ENCODE data around the gene KCTD17. TPM values are rescaled to one million over a fixed set of nuclear protein-coding genes. Genes with fewer than 3 reads are reported as not detected.

The KCTD17 gene
- total RNA-seq, 1 donor from 2014 or later: 17.5 TPM

GRCh38 chr22:37054600-37055365 lies 3.2 kb downstream of the KCTD17 start:
- no peak for DNase-seq (ENCODE audit: low spot score)
- intact Hi-C loops (cut with DNase I): no loop called here
- ATAC-seq: no peak

- intact Hi-C loops (cut with DNase I): no loop called here
- ATAC-seq (no peak), DNase-seq (ENCODE audit: low spot score) (no peak)
These were observed 4.7 kb downstream of the KCTD17 start for GRCh38 chr22:37056246-37056645.

GRCh38 chr22:37057226-37057625 lies 5.7 kb downstream of the KCTD17 start:
- intact Hi-C loops (cut with DNase I): no loop called here
- DNase-seq (ENCODE audit: low spot score) (no peak), ATAC-seq (no peak)

GRCh38 chr22:37057796-37058510 lies 6.4 kb downstream of the KCTD17 start:
- intact Hi-C loops (cut with DNase I): no loop called here
- DNase-seq (ENCODE audit: low spot score) (no peak), ATAC-seq (no peak)

- ATAC-seq (no peak), DNase-seq (ENCODE audit: low spot score) (no peak)
- intact Hi-C loops (cut with DNase I): no loop called here
These were observed 7.6 kb downstream of the KCTD17 start for GRCh38 chr22:37058917-37059701.

GRCh38 chr22:37059876-37060449 lies 8.4 kb downstream of the KCTD17 start:
- intact Hi-C loops (cut with DNase I): no loop called here
- DNase-seq (ENCODE audit: low spot score) (no peak), ATAC-seq (no peak)

GRCh38 chr22:37060801-37061610 lies 9.5 kb downstream of the KCTD17 start:
- DNase-seq (ENCODE audit: low spot score) (no peak), ATAC-seq (no peak)
- intact Hi-C loops (cut with DNase I): no loop called here

- intact Hi-C loops (cut with DNase I): no loop called here
- no peak for ATAC-seq
- DNase-seq (ENCODE audit: low spot score): no peak
These were observed 10.3 kb downstream of the KCTD17 start for GRCh38 chr22:37061611-37062375.

- ATAC-seq (no peak), DNase-seq (ENCODE audit: low spot score) (no peak)
- intact Hi-C loops (cut with DNase I): no loop called here
These were observed 10.8 kb downstream of the KCTD17 start for GRCh38 chr22:37062376-37062675.

- DNase-seq (ENCODE audit: low spot score): no peak
- intact Hi-C loops (cut with DNase I): no loop called here
- ATAC-seq: no peak
These were observed 11.3 kb downstream of the KCTD17 start for GRCh38 chr22:37062702-37063381.

- no peak for ATAC-seq
These were observed 12.2 kb downstream of the KCTD17 start for GRCh38 chr22:37063431-37064420.

GRCh38 chr22:37064553-37064952 lies 13.0 kb downstream of the KCTD17 start:
- intact Hi-C loops (cut with DNase I): no loop called here
- DNase-seq (ENCODE audit: low spot score): no peak
- ATAC-seq: no peak

More at GRCh38 chr22:37063431-37064420, 12.2 kb downstream of the KCTD17 start:
- intact Hi-C loops (cut with DNase I): no loop called here
- no peak for DNase-seq (ENCODE audit: low spot score)

- no peak for DNase-seq (ENCODE audit: low spot score)
- no peak for ATAC-seq
- intact Hi-C loops (cut with DNase I): no loop called here
These were observed 13.6 kb downstream of the KCTD17 start for GRCh38 chr22:37065180-37065579.

GRCh38 chr22:37065961-37066360 lies 14.4 kb downstream of the KCTD17 start:
- no peak for DNase-seq (ENCODE audit: low spot score)
- no peak for ATAC-seq
- intact Hi-C loops (cut with DNase I): no loop called here

GRCh38 chr22:37067428-37067827 lies 15.9 kb downstream of the KCTD17 start:
- intact Hi-C loops (cut with DNase I): no loop called here
- DNase-seq (ENCODE audit: low spot score): no peak
- no peak for ATAC-seq

GRCh38 chr22:37068859-37069258 lies 17.3 kb downstream of the KCTD17 start:
- intact Hi-C loops (cut with DNase I): no loop called here
- no peak for ATAC-seq
- DNase-seq (ENCODE audit: low spot score): no peak

Data from sciatic nerve (tissue), 2 donors.